ENCODE results near the gene APOBEC3B.
A peak's percentile ranks its signal among the peaks of the same experiment; 100 is the strongest.
"Not testable (repeated sequence)": the region's sequence is repeated elsewhere in the genome, so short reads cannot be mapped to it uniquely, and the experiment has no call there.

Gene APOBEC3B

GRCh38 chr22:39028281-39028680 lies 46.1 kb downstream of the APOBEC3B start:
- H3K4me1 ChIP-seq (ENCODE audit: control insufficient read depth, insufficient read depth, low read depth, low read length) = peaks cover 5% of the 10 kb centered on the region
- no peaks in the 10 kb centered on the region for H3K9me3 ChIP-seq (ENCODE audit: control insufficient read depth, low read length)
- H4K8ac ChIP-seq (ENCODE audit: low read length) = no peak overlapping the region
- WGBS = 96% methylated on average over 11 of the region's 11 CpGs
- H2BK15ac ChIP-seq (ENCODE audit: low read depth, poor library complexity, severe bottlenecking) = no peak overlapping the region
- H2BK12ac ChIP-seq (ENCODE audit: low read length in 2 of 2) = no peak overlapping the region
- H2AK5ac ChIP-seq (ENCODE audit: low read length, severe bottlenecking) = no peak overlapping the region
- no peak overlapping the region for H3K4ac ChIP-seq (ENCODE audit: low read depth in 1 of 2, low read length in 2 of 2)
- peaks cover 13 to 20% of the 10 kb centered on the region in 2 experiments for H3K36me3 ChIP-seq (ENCODE audit: control insufficient read depth in 1 of 2, insufficient read depth in 2 of 2, low read depth in 1 of 2, low read length in 2 of 2)
- no peak overlapping the region for H3K27ac ChIP-seq (ENCODE audit: low read length, poor library complexity, severe bottlenecking)
- H2BK120ac ChIP-seq (ENCODE audit: low read depth, low read length) = no peak overlapping the region
- no peaks in the 10 kb centered on the region for H3K79me1 ChIP-seq (replicated peaks; ENCODE audit: low read length, poor library complexity, severe bottlenecking)
- H3K18ac ChIP-seq (ENCODE audit: low read depth in 1 of 2, low read length in 2 of 2) = no peak overlapping the region
- H3K4me2 ChIP-seq (ENCODE audit: low read length, poor library complexity, severe bottlenecking) = no peak overlapping the region
- no peak overlapping the region for H3K9ac ChIP-seq (ENCODE audit: low read length)
- H2AFZ ChIP-seq (ENCODE audit: low read depth, low read length) = no peak overlapping the region
- H3K27me3 ChIP-seq (ENCODE audit: control insufficient read depth in 1 of 2, insufficient read depth in 1 of 2, low read length in 2 of 2) = no peaks in the 10 kb centered on the region
- DNase-seq = no peak
- no peak overlapping the region for H4K91ac ChIP-seq (ENCODE audit: low read length)
- no peak overlapping the region for H3K14ac ChIP-seq (ENCODE audit: low read length in 2 of 2)
- H2BK5ac ChIP-seq (ENCODE audit: low read depth, low read length, poor library complexity, severe bottlenecking) = no peak overlapping the region
- no peak overlapping the region for H3K4me3 ChIP-seq (ENCODE audit: insufficient read depth in 1 of 2, low read depth in 1 of 2, low read length in 2 of 2)
- no peak overlapping the region for H3K23ac ChIP-seq (ENCODE audit: low read length in 2 of 2)

- Histone ChIP-seq H2AFZ (ENCODE audit: low read depth, low read length) (no peak overlapping the region), H3K4me1 (ENCODE audit: control insufficient read depth, insufficient read depth, low read depth, low read length) (peaks cover 5% of the 10 kb centered on the region), H3K4me3 (ENCODE audit: insufficient read depth in 1 of 2, low read depth in 1 of 2, low read length in 2 of 2) (no peak overlapping the region), H3K23ac (ENCODE audit: low read length in 2 of 2) (no peak overlapping the region), H3K9me3 (ENCODE audit: control insufficient read depth, low read length) (no peaks in the 10 kb centered on the region), H3K27me3 (ENCODE audit: control insufficient read depth in 1 of 2, insufficient read depth in 1 of 2, low read length in 2 of 2) (no peaks in the 10 kb centered on the region), H2BK12ac (ENCODE audit: low read length in 2 of 2) (no peak overlapping the region), H2AK5ac (ENCODE audit: low read length, severe bottlenecking) (no peak overlapping the region), H2BK120ac (ENCODE audit: low read depth, low read length) (no peak overlapping the region), H3K4me2 (ENCODE audit: low read length, poor library complexity, severe bottlenecking) (no peak overlapping the region), H3K4ac (ENCODE audit: low read depth in 1 of 2, low read length in 2 of 2) (no peak overlapping the region), H3K79me1 (replicated peaks; ENCODE audit: low read length, poor library complexity, severe bottlenecking) (no peaks in the 10 kb centered on the region), H2BK5ac (ENCODE audit: low read depth, low read length, poor library complexity, severe bottlenecking) (no peak overlapping the region), H3K18ac (ENCODE audit: low read depth in 1 of 2, low read length in 2 of 2) (no peak overlapping the region), H4K91ac (ENCODE audit: low read length) (no peak overlapping the region), H3K27ac (ENCODE audit: low read length, poor library complexity, severe bottlenecking) (no peak overlapping the region), H4K8ac (ENCODE audit: low read length) (no peak overlapping the region), H3K36me3 (ENCODE audit: control insufficient read depth in 1 of 2, insufficient read depth in 2 of 2, low read depth in 1 of 2, low read length in 2 of 2) (peaks cover 4 to 15% of the 10 kb centered on the region in 2 experiments), H3K14ac (ENCODE audit: low read length in 2 of 2) (no peak overlapping the region), H2BK15ac (ENCODE audit: low read depth, poor library complexity, severe bottlenecking) (no peak overlapping the region), H3K9ac (ENCODE audit: low read length) (no peak overlapping the region)
- no peak for DNase-seq
- WGBS = 97% methylated on average over 13 of the region's 13 CpGs
Measured at GRCh38 chr22:39029227-39029626, 47.1 kb downstream of the APOBEC3B start.

- no peak overlapping the region for H2BK120ac ChIP-seq (ENCODE audit: low read depth, low read length)
- no peak for DNase-seq
- peaks cover 5% of the 10 kb centered on the region for H3K4me1 ChIP-seq (ENCODE audit: control insufficient read depth, insufficient read depth, low read depth, low read length)
- H4K8ac ChIP-seq (ENCODE audit: low read length) = no peak overlapping the region
- H3K4me3 ChIP-seq (ENCODE audit: insufficient read depth in 1 of 2, low read depth in 1 of 2, low read length in 2 of 2) = no peak overlapping the region
- no peaks in the 10 kb centered on the region for H3K9me3 ChIP-seq (ENCODE audit: control insufficient read depth, low read length)
- peaks cover 0 to 6% of the 10 kb centered on the region in 2 experiments for H3K36me3 ChIP-seq (ENCODE audit: control insufficient read depth in 1 of 2, insufficient read depth in 2 of 2, low read depth in 1 of 2, low read length in 2 of 2)
- no peak overlapping the region for H4K91ac ChIP-seq (ENCODE audit: low read length)
- no peaks in the 10 kb centered on the region for H3K27me3 ChIP-seq (ENCODE audit: control insufficient read depth in 1 of 2, insufficient read depth in 1 of 2, low read length in 2 of 2)
- 91% methylated on average over 14 of the region's 14 CpGs for whole genome bisulfite sequencing
- no peak overlapping the region for H2BK12ac ChIP-seq (ENCODE audit: low read length in 2 of 2)
- no peak overlapping the region for H2BK5ac ChIP-seq (ENCODE audit: low read depth, low read length, poor library complexity, severe bottlenecking)
- no peaks in the 10 kb centered on the region for H3K79me1 ChIP-seq (replicated peaks; ENCODE audit: low read length, poor library complexity, severe bottlenecking)
- no peak overlapping the region for H3K23ac ChIP-seq (ENCODE audit: low read length in 2 of 2)
- H3K4me2 ChIP-seq (ENCODE audit: low read length, poor library complexity, severe bottlenecking) = no peak overlapping the region
- H3K9ac ChIP-seq (ENCODE audit: low read length) = no peak overlapping the region
- H3K27ac ChIP-seq (ENCODE audit: low read length, poor library complexity, severe bottlenecking) = no peak overlapping the region
- H3K4ac ChIP-seq (ENCODE audit: low read depth in 1 of 2, low read length in 2 of 2) = no peak overlapping the region
- H3K18ac ChIP-seq (ENCODE audit: low read depth in 1 of 2, low read length in 2 of 2) = no peak overlapping the region
- H3K14ac ChIP-seq (ENCODE audit: low read length in 2 of 2) = no peak overlapping the region
- H2AFZ ChIP-seq (ENCODE audit: low read depth, low read length) = no peak overlapping the region
- H2AK5ac ChIP-seq (ENCODE audit: low read length, severe bottlenecking) = no peak overlapping the region
- no peak overlapping the region for H2BK15ac ChIP-seq (ENCODE audit: low read depth, poor library complexity, severe bottlenecking)
Measured at GRCh38 chr22:39030705-39031104, 48.6 kb downstream of the APOBEC3B start.

GRCh38 chr22:39031434-39032295 lies 49.5 kb downstream of the APOBEC3B start:
- H3K36me3 ChIP-seq (ENCODE audit: control insufficient read depth in 1 of 2, insufficient read depth in 2 of 2, low read depth in 1 of 2, low read length in 2 of 2); H4K8ac ChIP-seq (ENCODE audit: low read length); H3K27ac ChIP-seq (ENCODE audit: low read length, poor library complexity, severe bottlenecking); H3K79me1 ChIP-seq (replicated peaks; ENCODE audit: low read length, poor library complexity, severe bottlenecking); H3K4me1 ChIP-seq (ENCODE audit: control insufficient read depth, insufficient read depth, low read depth, low read length); H3K4me3 ChIP-seq (ENCODE audit: insufficient read depth in 1 of 2, low read depth in 1 of 2, low read length in 2 of 2); H2BK120ac ChIP-seq (ENCODE audit: low read depth, low read length); H3K18ac ChIP-seq (ENCODE audit: low read depth in 1 of 2, low read length in 2 of 2); H3K9me3 ChIP-seq (ENCODE audit: control insufficient read depth, low read length); H2BK5ac ChIP-seq (ENCODE audit: low read depth, low read length, poor library complexity, severe bottlenecking); H3K27me3 ChIP-seq (ENCODE audit: control insufficient read depth in 1 of 2, insufficient read depth in 1 of 2, low read length in 2 of 2); H3K9ac ChIP-seq (ENCODE audit: low read length); H3K4me2 ChIP-seq (ENCODE audit: low read length, poor library complexity, severe bottlenecking); H3K23ac ChIP-seq (ENCODE audit: low read length in 2 of 2); H2BK15ac ChIP-seq (ENCODE audit: low read depth, poor library complexity, severe bottlenecking); H3K14ac ChIP-seq (ENCODE audit: low read length in 2 of 2); H2AK5ac ChIP-seq (ENCODE audit: low read length, severe bottlenecking); H2BK12ac ChIP-seq (ENCODE audit: low read length in 2 of 2); H3K4ac ChIP-seq (ENCODE audit: low read depth in 1 of 2, low read length in 2 of 2); DNase-seq; H2AFZ ChIP-seq (ENCODE audit: low read depth, low read length): not testable (repeated sequence)
- 73% methylated on average over 15 of the region's 18 CpGs for WGBS
- H4K91ac ChIP-seq (ENCODE audit: low read length) = peak overlapping the region; percentile 39
